22Rv1 (cell line): ENCODE results near the gene BICRA.
"Not testable (repeated sequence)": the region's sequence is repeated elsewhere in the genome, so short reads cannot be mapped to it uniquely, and the experiment has no call there.

Experiments
- H3K27ac ChIP-seq: fragments of 450-650 bp; 2 replicates; pipeline ENCODE4 v1.5.1; 2017
- ZFX ChIP-seq: fragments of 450-650 bp; IDR thresholded peaks from 2 replicates; pipeline ENCODE4 v1.6.1; 2017; ENCODE audit warnings: antibody characterized with exemption, borderline replicate concordance
- TF ChIP-seq, protein P1 (sequence below): fragments of 450-650 bp; IDR thresholded peaks from 2 replicates; pipeline ENCODE4 v1.5.1; 2017; ENCODE audit warnings: mild to moderate bottlenecking

BICRA gene

DNA sequence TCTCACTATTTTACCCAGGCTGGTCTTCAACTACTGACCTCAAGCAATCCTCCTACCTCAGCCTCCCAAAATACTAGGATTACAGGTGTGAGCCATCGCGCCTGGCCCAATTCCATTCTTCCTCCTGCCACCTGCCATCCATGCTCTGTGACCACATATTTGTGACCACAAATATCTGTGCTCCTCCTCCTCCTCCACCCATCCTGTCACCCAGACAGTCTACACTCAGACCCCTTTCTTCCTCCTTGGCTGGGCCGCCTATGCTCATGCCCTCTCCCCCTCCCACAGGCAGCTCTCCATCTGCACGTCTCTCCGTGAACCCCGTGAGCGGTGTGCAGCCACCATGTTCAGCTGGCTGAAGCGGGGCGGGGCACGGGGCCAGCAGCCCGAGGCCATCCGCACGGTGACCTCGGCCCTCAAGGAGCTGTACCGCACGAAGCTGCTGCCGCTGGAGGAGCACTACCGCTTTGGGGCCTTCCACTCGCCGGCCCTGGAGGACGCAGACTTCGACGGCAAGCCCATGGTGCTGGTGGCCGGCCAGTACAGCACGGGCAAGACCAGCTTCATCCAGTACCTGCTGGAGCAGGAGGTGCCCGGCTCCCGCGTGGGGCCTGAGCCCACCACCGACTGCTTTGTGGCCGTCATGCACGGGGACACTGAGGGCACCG lies 107.5 kb downstream of the BICRA start:
- TF ChIP-seq, protein P1, sequence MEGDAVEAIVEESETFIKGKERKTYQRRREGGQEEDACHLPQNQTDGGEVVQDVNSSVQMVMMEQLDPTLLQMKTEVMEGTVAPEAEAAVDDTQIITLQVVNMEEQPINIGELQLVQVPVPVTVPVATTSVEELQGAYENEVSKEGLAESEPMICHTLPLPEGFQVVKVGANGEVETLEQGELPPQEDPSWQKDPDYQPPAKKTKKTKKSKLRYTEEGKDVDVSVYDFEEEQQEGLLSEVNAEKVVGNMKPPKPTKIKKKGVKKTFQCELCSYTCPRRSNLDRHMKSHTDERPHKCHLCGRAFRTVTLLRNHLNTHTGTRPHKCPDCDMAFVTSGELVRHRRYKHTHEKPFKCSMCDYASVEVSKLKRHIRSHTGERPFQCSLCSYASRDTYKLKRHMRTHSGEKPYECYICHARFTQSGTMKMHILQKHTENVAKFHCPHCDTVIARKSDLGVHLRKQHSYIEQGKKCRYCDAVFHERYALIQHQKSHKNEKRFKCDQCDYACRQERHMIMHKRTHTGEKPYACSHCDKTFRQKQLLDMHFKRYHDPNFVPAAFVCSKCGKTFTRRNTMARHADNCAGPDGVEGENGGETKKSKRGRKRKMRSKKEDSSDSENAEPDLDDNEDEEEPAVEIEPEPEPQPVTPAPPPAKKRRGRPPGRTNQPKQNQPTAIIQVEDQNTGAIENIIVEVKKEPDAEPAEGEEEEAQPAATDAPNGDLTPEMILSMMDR, result no peak
- no peak for TF ChIP-seq ZFX

DNA sequence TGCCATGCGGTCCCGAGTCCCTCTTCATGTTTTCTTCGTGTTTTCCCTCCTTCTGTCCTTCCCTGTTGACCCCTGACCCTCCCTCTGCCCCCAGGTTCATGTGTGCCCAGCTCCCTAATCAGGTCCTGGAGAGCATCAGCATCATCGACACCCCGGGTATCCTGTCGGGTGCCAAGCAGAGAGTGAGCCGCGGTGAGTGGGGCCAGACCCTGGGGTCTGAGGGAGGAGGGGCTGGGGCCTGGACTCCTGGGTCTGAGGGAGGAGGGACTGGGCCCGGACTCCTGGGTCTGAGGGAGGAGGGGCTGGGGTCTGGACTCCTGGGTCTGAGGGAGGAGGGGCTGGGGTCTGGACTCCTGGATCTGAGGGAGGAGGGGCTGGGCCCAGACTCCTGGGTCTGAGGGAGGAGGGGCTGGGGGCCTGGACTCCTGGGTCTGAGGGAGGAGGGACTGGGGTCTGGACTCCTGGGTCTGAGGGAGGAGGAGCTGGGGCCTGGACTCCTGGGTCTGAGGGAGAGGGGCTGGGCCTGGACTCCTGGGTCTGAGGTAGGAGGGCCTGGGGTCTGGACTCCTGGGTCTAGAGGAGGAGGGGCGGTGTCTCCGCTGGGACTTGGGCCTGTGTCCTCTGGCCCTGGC lies 109.6 kb downstream of the BICRA start:
- H3K27ac ChIP-seq, result not testable (repeated sequence)

More for the DNA sequence above, 107.5 kb downstream of the BICRA start:
- no peak overlapping the region for H3K27ac ChIP-seq

- TF ChIP-seq ZFX, result no peak
- TF ChIP-seq, protein P1, result no peak
- no peak overlapping the region for H3K27ac ChIP-seq
Measured at GRCh38 chr19:47719047-47719859, 110.3 kb downstream of the BICRA start.

- H3K27ac ChIP-seq, result no peak overlapping the region
- TF ChIP-seq, protein P1, result no peak
- no peak for TF ChIP-seq ZFX
Measured at GRCh38 chr19:47720669-47721422, 111.9 kb downstream of the BICRA start.

GRCh38 chr19:47723581-47723940 lies 114.6 kb downstream of the BICRA start:
- peak overlapping the region; percentile 62 for H3K27ac ChIP-seq
- TF ChIP-seq ZFX, result no peak
- TF ChIP-seq, protein P1, result no peak

DNA sequence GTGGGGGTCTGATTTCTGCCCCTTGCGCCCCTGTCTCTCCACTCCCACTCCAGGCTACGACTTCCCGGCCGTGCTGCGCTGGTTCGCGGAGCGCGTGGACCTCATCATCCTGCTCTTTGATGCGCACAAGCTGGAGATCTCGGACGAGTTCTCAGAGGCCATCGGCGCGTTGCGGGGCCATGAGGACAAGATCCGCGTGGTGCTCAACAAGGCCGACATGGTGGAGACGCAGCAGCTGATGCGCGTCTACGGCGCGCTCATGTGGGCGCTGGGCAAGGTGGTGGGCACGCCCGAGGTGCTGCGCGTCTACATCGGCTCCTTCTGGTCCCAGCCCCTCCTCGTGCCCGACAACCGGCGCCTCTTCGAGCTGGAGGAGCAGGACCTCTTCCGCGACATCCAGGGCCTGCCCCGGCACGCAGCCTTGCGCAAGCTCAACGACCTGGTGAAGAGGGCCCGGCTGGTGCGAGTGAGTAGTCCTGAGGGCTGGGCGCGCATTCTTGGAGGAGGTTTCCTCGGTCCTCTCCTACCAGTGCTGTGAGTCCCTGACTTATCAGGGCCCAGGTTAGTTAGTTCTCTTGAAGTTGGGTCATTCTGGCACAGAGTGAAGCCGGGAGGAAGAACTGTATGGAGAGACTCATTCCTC lies 116.9 kb downstream of the BICRA start:
- TF ChIP-seq, protein P1, result no peak
- no peak for TF ChIP-seq ZFX
- H3K27ac ChIP-seq, result no peak overlapping the region

GRCh38 chr19:47726467-47726866 lies 117.5 kb downstream of the BICRA start:
- 0 out of 2 replicates have a peak overlapping the region, but pooled peaks have one; percentile 18 for H3K27ac ChIP-seq

GRCh38 chr19:47728295-47728694 lies 119.4 kb downstream of the BICRA start:
- H3K27ac ChIP-seq, result peak overlapping the region; percentile 98

More at GRCh38 chr19:47726467-47726866, 117.5 kb downstream of the BICRA start:
- TF ChIP-seq ZFX, result no peak
- TF ChIP-seq, protein P1, result no peak
